Stimulated activated CD8-positive, alpha-beta memory T cell treated with anti-CD3 and anti-CD28 coated beads, Interleukin-7, amount 100 ng/mL, for 4 hours (primary cell): ENCODE data around the gene TMEM255B.

Experiments used
- DNase-seq, 2 donors: peaks; one replicate each; pipeline ENCODE4 v3.0.0-alpha.2; 2020; ENCODE audit warnings: low read depth in 2 of 2

TMEM255B gene

GRCh38 chr13:113804017-113804702 lies 45.1 kb downstream of the TMEM255B start:
- DNase-seq, result no peak

GRCh38 chr13:113804703-113805430 lies 45.8 kb downstream of the TMEM255B start:
- no peak for DNase-seq

GRCh38 chr13:113805431-113806103 lies 46.5 kb downstream of the TMEM255B start:
- DNase-seq, result no peak

- no peak for DNase-seq
Measured at GRCh38 chr13:113806104-113806471, 47.1 kb downstream of the TMEM255B start.

- DNase-seq, result no peak
Measured at GRCh38 chr13:113806526-113806925, 47.5 kb downstream of the TMEM255B start.

- no peak for DNase-seq
Measured at GRCh38 chr13:113808058-113808834, 49.2 kb downstream of the TMEM255B start.

GRCh38 chr13:113809934-113810333 lies 50.9 kb downstream of the TMEM255B start:
- no peak for DNase-seq

GRCh38 chr13:113810640-113811039 lies 51.6 kb downstream of the TMEM255B start:
- no peak for DNase-seq

- no peak for DNase-seq
Measured at GRCh38 chr13:113811081-113811928, 52.3 kb downstream of the TMEM255B start.

- DNase-seq, result no peak
Measured at GRCh38 chr13:113812178-113813040, 53.4 kb downstream of the TMEM255B start.

GRCh38 chr13:113813070-113813748 lies 54.2 kb downstream of the TMEM255B start:
- no peak for DNase-seq

- DNase-seq, result no peak
Measured at GRCh38 chr13:113813749-113814434, 54.9 kb downstream of the TMEM255B start.

- DNase-seq, result no peak
Measured at GRCh38 chr13:113814435-113814821, 55.4 kb downstream of the TMEM255B start.

GRCh38 chr13:113815151-113816058 lies 56.4 kb downstream of the TMEM255B start:
- no peak for DNase-seq

- DNase-seq, result no peak
Measured at GRCh38 chr13:113816254-113816929, 57.4 kb downstream of the TMEM255B start.

- DNase-seq, result peak; percentile 65 to 72
Measured at GRCh38 chr13:113816946-113817859, 58.2 kb downstream of the TMEM255B start.
